Thoracic aorta (tissue), 2 donors: ENCODE measurements around the gene WWC1. TPM values are rescaled to one million over a fixed set of nuclear protein-coding genes. Genes with fewer than 3 reads are reported as not detected.

ENCODE experiments used
- ATAC-seq: fragments of 150-250 bp; one replicate; pipeline ENCODE4 v1.8.0; 2017; ENCODE audit warnings: low read depth; ENCODE audit not compliant: insufficient number of reproducible peaks, low FRiP score
- DNase-seq: peaks from one replicate; pipeline ENCODE4 v3.0.0-alpha.2; 2020; ENCODE audit warnings: low spot score
- H3K27ac ChIP-seq, 2 donors: fragments of 200-600 bp; sonication (generic); 1 replicate in 1 of 2; 2 replicates in 1 of 2; pipeline ENCODE4 v1.5.1; 2016; ENCODE audit warnings: mild to moderate bottlenecking in 2 of 2, moderate library complexity in 2 of 2
- H3K27me3 ChIP-seq: fragments of 200-600 bp; sonication (generic); replicated peaks from 2 replicates; pipeline ENCODE4 v1.6.0; 2016; ENCODE audit warnings: mild to moderate bottlenecking; ENCODE audit not compliant: insufficient read depth
- H3K36me3 ChIP-seq: fragments of 200-600 bp; sonication (generic); one replicate; pipeline ENCODE4 v1.5.1; 2016
- H3K4me1 ChIP-seq, 2 donors: fragments of 200-600 bp; sonication (generic); 1 replicate in 1 of 2; 2 replicates in 1 of 2; pipeline versions ENCODE4 v1.5.1 to v1.6.0; 2016; ENCODE audit warnings: low read depth in 2 of 2, mild to moderate bottlenecking in 1 of 2; ENCODE audit not compliant: control insufficient read depth in 1 of 2
- H3K4me3 ChIP-seq: fragments of 200-600 bp; sonication (generic); 2 replicates; pipeline ENCODE4 v1.5.1; 2016; ENCODE audit warnings: mild to moderate bottlenecking
- H3K9me3 ChIP-seq: fragments of 200-600 bp; sonication (generic); 2 replicates; pipeline ENCODE4 v1.5.1; 2016
- CTCF ChIP-seq: fragments of 200-600 bp; sonication (generic); IDR thresholded peaks from one replicate; pipeline ENCODE4 v1.5.1; 2019; ENCODE audit warnings: antibody characterized with exemption
- total RNA-seq, 2 donors: library from RNA; depleted of rRNA; stranded (reverse); fragments of >200 nt; gene quantifications; one replicate each; pipeline versions ENCODE4 v1.1.0 to v1.2.3, GENCODE V29; 2016

The WWC1 gene
- total RNA-seq, 2 donors from 2014 or later = 3.6 TPM; not detected in 1

GRCh38 chr5:168480601-168481000 is 189.2 kb downstream of the WWC1 start:
- no peak for DNase-seq
- H3K36me3 ChIP-seq = no peaks in the 10 kb centered on the region
- no peaks in the 10 kb centered on the region for H3K27me3 ChIP-seq
- H3K4me1 ChIP-seq = no peaks in the 10 kb centered on the region
- ATAC-seq = no peak
- H3K9me3 ChIP-seq = no peaks in the 10 kb centered on the region
- no peak overlapping the region for H3K4me3 ChIP-seq
- TF ChIP-seq CTCF = no peak
- H3K27ac ChIP-seq = no peak overlapping the region

GRCh38 chr5:168481330-168481788 is 189.9 kb downstream of the WWC1 start:
- H3K36me3 ChIP-seq = no peaks in the 10 kb centered on the region
- H3K27me3 ChIP-seq = no peaks in the 10 kb centered on the region
- no peak overlapping the region for H3K27ac ChIP-seq
- H3K4me1 ChIP-seq = no peaks in the 10 kb centered on the region
- H3K4me3 ChIP-seq = no peak overlapping the region
- no peak for ATAC-seq
- no peak for TF ChIP-seq CTCF
- no peaks in the 10 kb centered on the region for H3K9me3 ChIP-seq
- DNase-seq = no peak

GRCh38 chr5:168482361-168482760 is 190.9 kb downstream of the WWC1 start:
- Histone ChIP-seq H3K27ac (no peak overlapping the region), H3K27me3 (no peaks in the 10 kb centered on the region), H3K36me3 (no peaks in the 10 kb centered on the region), H3K4me1 (peaks cover 3 to 5% of the 10 kb centered on the region in 2 donors), H3K4me3 (no peak overlapping the region), H3K9me3 (no peaks in the 10 kb centered on the region)
- no peak for ATAC-seq
- TF ChIP-seq CTCF = no peak
- no peak for DNase-seq

- TF ChIP-seq CTCF = peak; percentile 91
Measured at GRCh38 chr5:168486136-168486879, 194.9 kb downstream of the WWC1 start, which contains the start of gene RARS1. TSS of gene RARS1 (plus strand) at chr5:168486471. CDS start at chr5:168486499, 28 bp downstream.

GRCh38 chr5:168489059-168489458 is 197.6 kb downstream of the WWC1 start:
- no peak for ATAC-seq
- DNase-seq = no peak
- Histone ChIP-seq H3K36me3 (peaks cover 42% of the 10 kb centered on the region), H3K4me3 (no peak overlapping the region), H3K4me1 (peaks cover 6 to 9% of the 10 kb centered on the region in 2 donors), H3K27ac (no peak overlapping the region), H3K9me3 (no peaks in the 10 kb centered on the region), H3K27me3 (no peaks in the 10 kb centered on the region)
- no peak for TF ChIP-seq CTCF

More at GRCh38 chr5:168486136-168486879, 194.9 kb downstream of the WWC1 start, which contains the start of gene RARS1:
- H3K36me3 ChIP-seq = peaks cover 25% of the 10 kb centered on the region
- ATAC-seq = peak; percentile 84
- H3K4me1 ChIP-seq = peaks cover 6 to 9% of the 10 kb centered on the region in 2 donors
- H3K4me3 ChIP-seq = peak within 1 kb of the TSS; percentile 85
- DNase-seq = peak; percentile 50
- no peaks in the 10 kb centered on the region for H3K27me3 ChIP-seq
- no peaks in the 10 kb centered on the region for H3K9me3 ChIP-seq
- peak within 1 kb of the TSS; percentile 61 to 66 for H3K27ac ChIP-seq
